Measurements from ENCODE around the gene AVPI1. TPM values are rescaled to one million over a fixed set of nuclear protein-coding genes. Genes with fewer than 3 reads are reported as not detected.

AVPI1 gene
- total RNA-seq, 4 donors from 2014 or later, result 29.9 to 65.5 (median 36.3) TPM

- 82% methylated on average over 4 of the region's 9 CpGs for WGBS
- H3K4me1 ChIP-seq, result peaks cover 0 to 28% (median 12%) of the 10 kb centered on the region in 4 donors
- H3K36me3 ChIP-seq, result peaks cover 62 to 95% (median 75%) of the 10 kb centered on the region in 4 donors
- H3K27ac ChIP-seq (replicated peaks in 1 of 4), result no peak overlapping the region
- no peak overlapping the region for H3K4me3 ChIP-seq
- H3K27me3 ChIP-seq, result no peaks in the 10 kb centered on the region
- no peaks in the 10 kb centered on the region for H3K9me3 ChIP-seq
- DNase-seq (ENCODE audit: extremely low spot score), result no peak
- intact Hi-C loops (cut with DNase I), result loop anchor here (2.0 kb wide), 1 partner anchor 58 kb away; no protein-coding TSS in a partner anchor
- TF ChIP-seq POLR2AphosphoS5 (IDR thresholded peaks at IDR 0.05) (no peak), EP300 (IDR thresholded peaks at IDR 0.05) (no peak), POLR2A (IDR thresholded peaks at IDR 0.05; ENCODE audit: low read depth) (no peak), CTCF (IDR thresholded peaks at IDR 0.05) (no peak)
Measured at GRCh38 chr10:97675222-97675621, 11.8 kb downstream of the AVPI1 start.

- TF ChIP-seq POLR2AphosphoS5 (IDR thresholded peaks at IDR 0.05) (peak in 1 of 2 donors; percentile 58), CTCF (IDR thresholded peaks at IDR 0.05) (no peak)
- WGBS, result 61% methylated on average over 7 of the region's 8 CpGs
- no peak overlapping the region for H3K27ac ChIP-seq (replicated peaks in 1 of 4)
- no peak for DNase-seq (ENCODE audit: extremely low spot score)
- H3K36me3 ChIP-seq, result peaks cover 61 to 95% (median 78%) of the 10 kb centered on the region in 4 donors
- no peaks in the 10 kb centered on the region for H3K9me3 ChIP-seq
- no peaks in the 10 kb centered on the region for H3K27me3 ChIP-seq
- H3K4me1 ChIP-seq, result peaks cover 0 to 21% (median 11%) of the 10 kb centered on the region in 4 donors
- intact Hi-C loops (cut with DNase I), result loop anchor here (2.0 kb wide), 1 partner anchor 59 kb away; no protein-coding TSS in a partner anchor
- H3K4me3 ChIP-seq, result no peak overlapping the region
Measured at GRCh38 chr10:97673736-97674525, 13.1 kb downstream of the AVPI1 start.

GRCh38 chr10:97669571-97669970, 17.5 kb downstream of the AVPI1 start:
- H3K4me1 ChIP-seq, result peaks cover 0 to 10% (median 3%) of the 10 kb centered on the region in 4 donors
- peaks cover 47 to 96% (median 77%) of the 10 kb centered on the region in 4 donors for H3K36me3 ChIP-seq
- H3K9me3 ChIP-seq, result no peaks in the 10 kb centered on the region
- no peak overlapping the region for H3K27ac ChIP-seq (replicated peaks in 1 of 4)
- no peak overlapping the region for H3K4me3 ChIP-seq
- WGBS, result 69% methylated on average over 1 of the region's 1 CpG
- no peaks in the 10 kb centered on the region for H3K27me3 ChIP-seq
- no peak for DNase-seq (ENCODE audit: extremely low spot score)
- intact Hi-C loops (cut with DNase I), result no loop called here
- TF ChIP-seq POLR2AphosphoS5 (IDR thresholded peaks at IDR 0.05) (no peak), EP300 (IDR thresholded peaks at IDR 0.05) (no peak), CTCF (IDR thresholded peaks at IDR 0.05) (no peak), POLR2A (IDR thresholded peaks at IDR 0.05; ENCODE audit: low read depth) (no peak)

GRCh38 chr10:97667463-97667862, 19.6 kb downstream of the AVPI1 start:
- no peak overlapping the region for H3K4me3 ChIP-seq
- H3K4me1 ChIP-seq, result no peaks in the 10 kb centered on the region
- H3K27me3 ChIP-seq, result no peaks in the 10 kb centered on the region
- H3K9me3 ChIP-seq, result no peaks in the 10 kb centered on the region
- TF ChIP-seq CTCF (IDR thresholded peaks at IDR 0.05), result no peak
- no peak for TF ChIP-seq POLR2A (IDR thresholded peaks at IDR 0.05; ENCODE audit: low read depth)
- TF ChIP-seq EP300 (IDR thresholded peaks at IDR 0.05), result no peak
- TF ChIP-seq POLR2AphosphoS5 (IDR thresholded peaks at IDR 0.05), result no peak
- 84% methylated on average over 6 of the region's 6 CpGs for WGBS
- intact Hi-C loops (cut with DNase I), result no loop called here
- H3K36me3 ChIP-seq, result peaks cover 49 to 98% (median 79%) of the 10 kb centered on the region in 4 donors
- no peak overlapping the region for H3K27ac ChIP-seq (replicated peaks in 1 of 4)
- DNase-seq (ENCODE audit: extremely low spot score), result no peak

Measured in esophagus muscularis mucosa (tissue), 4 donors.